ENCODE measurements around the gene TRPM2. TPM values are rescaled to one million over a fixed set of nuclear protein-coding genes. Genes with fewer than 3 reads are reported as not detected.

Gene TRPM2
- total and polyA plus RNA-seq, 12 donors = 1.5 to 28.3 (median 11.3) TPM

DNA sequence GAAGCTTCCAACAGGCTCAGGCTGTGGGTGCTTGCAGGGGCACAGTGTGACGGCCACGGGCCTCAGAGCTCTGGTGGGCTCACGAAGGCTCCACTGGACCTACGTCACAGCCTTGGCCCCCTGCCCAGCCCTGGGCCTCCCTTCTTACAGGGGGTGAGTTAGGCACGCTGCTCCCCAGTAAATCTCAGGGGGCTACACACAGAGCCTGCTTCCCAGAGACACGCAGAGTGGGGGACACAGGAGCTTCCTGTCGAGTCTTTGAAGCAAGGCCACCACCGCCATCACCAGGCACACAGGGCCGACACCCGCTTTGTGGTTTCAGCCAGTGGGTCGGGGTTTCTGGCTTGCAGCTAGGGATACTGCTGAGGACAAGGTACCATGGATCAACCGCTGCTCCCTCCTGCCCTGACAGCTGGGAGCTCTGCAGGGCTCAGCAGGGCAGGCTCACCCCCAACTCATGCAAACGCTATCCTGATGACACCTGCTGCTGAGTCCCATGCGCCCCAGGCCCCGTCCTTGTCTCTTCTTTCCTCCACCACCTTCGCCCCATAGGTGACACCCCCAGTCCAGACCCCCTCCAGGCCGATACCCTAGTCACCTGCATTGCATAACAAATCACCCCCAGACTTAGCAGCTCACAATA is 8.8 kb upstream of the TRPM2 start:
- H3K36me3 ChIP-seq (replicated peaks in 1 of 2) = no peaks in the 10 kb centered on the region
- H3K4me1 ChIP-seq (replicated peaks in 1 of 2) = peaks cover 5 to 8% of the 10 kb centered on the region in 2 donors
- peaks cover 11% of the 10 kb centered on the region for H3K27me3 ChIP-seq
- H3K27ac ChIP-seq = no peak overlapping the region
- intact Hi-C loops (cut with DNase I) = loop anchor here in 1 of 2 donors (10.0 kb wide), 1 partner anchor 110 kb away; the partner anchor contains the start of gene LRRC3
- DNase-seq = no peak
- TF ChIP-seq, protein P1, sequence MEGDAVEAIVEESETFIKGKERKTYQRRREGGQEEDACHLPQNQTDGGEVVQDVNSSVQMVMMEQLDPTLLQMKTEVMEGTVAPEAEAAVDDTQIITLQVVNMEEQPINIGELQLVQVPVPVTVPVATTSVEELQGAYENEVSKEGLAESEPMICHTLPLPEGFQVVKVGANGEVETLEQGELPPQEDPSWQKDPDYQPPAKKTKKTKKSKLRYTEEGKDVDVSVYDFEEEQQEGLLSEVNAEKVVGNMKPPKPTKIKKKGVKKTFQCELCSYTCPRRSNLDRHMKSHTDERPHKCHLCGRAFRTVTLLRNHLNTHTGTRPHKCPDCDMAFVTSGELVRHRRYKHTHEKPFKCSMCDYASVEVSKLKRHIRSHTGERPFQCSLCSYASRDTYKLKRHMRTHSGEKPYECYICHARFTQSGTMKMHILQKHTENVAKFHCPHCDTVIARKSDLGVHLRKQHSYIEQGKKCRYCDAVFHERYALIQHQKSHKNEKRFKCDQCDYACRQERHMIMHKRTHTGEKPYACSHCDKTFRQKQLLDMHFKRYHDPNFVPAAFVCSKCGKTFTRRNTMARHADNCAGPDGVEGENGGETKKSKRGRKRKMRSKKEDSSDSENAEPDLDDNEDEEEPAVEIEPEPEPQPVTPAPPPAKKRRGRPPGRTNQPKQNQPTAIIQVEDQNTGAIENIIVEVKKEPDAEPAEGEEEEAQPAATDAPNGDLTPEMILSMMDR (IDR thresholded peaks at IDR 0.05) = no peak
- no peak for TF ChIP-seq POLR2A (IDR thresholded peaks at IDR 0.05)
- WGBS, 4 donors = 75 to 83% (median 77%) methylated on average over 9 to 17 of the region's 17 CpGs
- no peak overlapping the region for H3K4me3 ChIP-seq
- H3K9me3 ChIP-seq (replicated peaks in 1 of 3) = no peaks in the 10 kb centered on the region

DNA sequence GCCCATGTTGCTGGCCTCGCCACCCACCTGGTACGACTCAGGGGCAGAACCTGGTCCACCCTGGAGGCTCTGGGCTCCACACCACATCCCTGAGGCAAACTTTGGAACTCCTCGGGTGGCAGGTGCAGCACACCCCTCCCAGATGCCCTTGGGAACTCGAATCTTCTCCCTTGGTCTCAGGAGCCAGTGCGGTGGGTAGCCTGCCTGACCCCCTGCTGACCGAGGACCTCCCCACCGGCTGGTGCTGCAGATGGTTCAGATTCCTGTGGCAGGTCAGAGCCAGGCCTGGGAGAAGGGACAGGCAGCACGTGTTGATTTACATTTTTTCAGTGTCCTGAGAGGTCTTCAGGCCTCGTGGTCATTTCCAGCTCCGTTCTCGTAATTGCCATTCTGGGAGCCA is 7.9 kb upstream of the TRPM2 start:
- Histone ChIP-seq H3K9me3 (replicated peaks in 1 of 3) (no peaks in the 10 kb centered on the region), H3K4me1 (replicated peaks in 1 of 2) (no peaks in the 10 kb centered on the region), H3K27ac (no peak overlapping the region), H3K4me3 (no peak overlapping the region), H3K27me3 (peaks cover 16% of the 10 kb centered on the region), H3K36me3 (replicated peaks in 1 of 2) (no peaks in the 10 kb centered on the region)
- DNase-seq = no peak
- intact Hi-C loops (cut with DNase I) = loop anchor here in 1 of 2 donors (10.0 kb wide), 1 partner anchor 109 kb away; the partner anchor contains the start of gene LRRC3
- WGBS, 4 donors = 59 to 77% (median 66%) methylated on average over 8 to 11 of the region's 11 CpGs
- TF ChIP-seq, protein P1 (IDR thresholded peaks at IDR 0.05) = no peak
- no peak for TF ChIP-seq POLR2A (IDR thresholded peaks at IDR 0.05)

DNA sequence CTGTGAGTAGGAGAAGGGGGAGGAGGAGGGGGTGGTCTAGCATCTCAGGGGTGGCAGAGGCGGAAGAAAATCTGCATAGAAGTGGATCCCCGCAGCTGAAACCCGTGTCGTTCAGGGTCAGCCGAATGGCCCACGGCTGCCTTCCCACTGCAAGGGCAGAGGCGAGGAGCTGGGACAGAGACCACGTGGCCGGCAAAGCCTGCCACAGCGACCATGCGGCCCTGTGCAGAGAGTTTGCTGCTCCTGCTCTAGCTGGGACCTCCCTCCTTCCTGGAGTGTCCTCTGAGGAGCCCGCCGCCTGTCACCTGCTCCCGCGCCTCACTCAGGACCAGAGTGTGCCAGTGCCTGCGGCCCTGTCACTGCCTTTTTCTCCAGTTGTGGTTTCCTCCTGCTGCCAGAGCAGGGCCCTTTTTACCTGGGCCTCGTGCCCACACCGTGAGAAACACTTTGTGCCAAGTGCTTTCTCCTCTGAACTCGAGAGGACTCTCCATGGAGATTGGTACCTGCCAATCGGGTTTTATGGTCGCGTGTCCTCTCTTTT is 5.4 kb upstream of the TRPM2 start:
- Histone ChIP-seq H3K4me1 (replicated peaks in 1 of 2) (no peaks in the 10 kb centered on the region), H3K4me3 (no peak overlapping the region), H3K9me3 (replicated peaks in 1 of 3) (no peaks in the 10 kb centered on the region), H3K27me3 (peaks cover 32% of the 10 kb centered on the region), H3K36me3 (replicated peaks in 1 of 2) (no peaks in the 10 kb centered on the region), H3K27ac (no peak overlapping the region)
- no peak for DNase-seq
- intact Hi-C loops (cut with DNase I) = loop anchor here in 1 of 2 donors (10.0 kb wide), 1 partner anchor 107 kb away; the partner anchor contains the start of gene LRRC3
- TF ChIP-seq, protein P1 (IDR thresholded peaks at IDR 0.05) = no peak
- TF ChIP-seq POLR2A (IDR thresholded peaks at IDR 0.05) = no peak
- 61 to 74% (median 67%) methylated on average over 20 to 22 of the region's 22 CpGs for WGBS, 4 donors

DNA sequence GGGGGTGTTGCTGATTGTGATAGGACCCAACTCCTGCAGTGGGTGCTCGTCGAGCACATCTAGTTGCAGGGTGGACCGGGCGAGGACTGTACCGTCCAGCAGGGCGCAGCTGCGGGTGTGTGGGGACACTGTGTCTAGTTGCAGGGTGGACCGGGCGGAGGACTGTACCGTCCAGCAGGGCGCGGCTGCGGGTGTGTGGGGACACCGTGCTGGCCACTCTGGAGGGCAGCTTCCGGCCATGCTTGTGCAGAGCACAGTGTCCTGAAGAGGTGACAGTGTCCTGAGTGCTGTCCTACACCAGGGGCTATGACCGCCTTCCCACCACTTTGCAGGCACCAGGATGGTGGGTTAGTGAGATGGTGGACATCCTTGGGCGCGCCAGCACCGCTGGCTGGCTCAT is 4.6 kb upstream of the TRPM2 start:
- H3K4me3 ChIP-seq = no peak overlapping the region
- intact Hi-C loops (cut with DNase I) = loop anchor here in 1 of 2 donors (10.0 kb wide), 1 partner anchor 106 kb away; the partner anchor contains the start of gene LRRC3
- H3K4me1 ChIP-seq (replicated peaks in 1 of 2) = no peaks in the 10 kb centered on the region
- no peak for DNase-seq
- WGBS, 4 donors = 90 to 98% (median 93%) methylated on average over 15 to 19 of the region's 19 CpGs
- H3K9me3 ChIP-seq (replicated peaks in 1 of 3) = no peaks in the 10 kb centered on the region
- H3K36me3 ChIP-seq (replicated peaks in 1 of 2) = no peaks in the 10 kb centered on the region
- no peak for TF ChIP-seq POLR2A (IDR thresholded peaks at IDR 0.05)
- peaks cover 32% of the 10 kb centered on the region for H3K27me3 ChIP-seq
- no peak overlapping the region for H3K27ac ChIP-seq
